Large intestine (tissue), 12 donors: Measurements from ENCODE around the gene MTCH2. TPM values are rescaled to one million over a fixed set of nuclear protein-coding genes. Genes with fewer than 3 reads are reported as not detected.
A peak's percentile ranks its signal among the peaks of the same experiment; 100 is the strongest.
"Not testable (repeated sequence)": the region's sequence is repeated elsewhere in the genome, so short reads cannot be mapped to it uniquely, and the experiment has no call there.

Experiments used
- DNase-seq, 2 donors: peaks; one replicate each; pipeline versions ENCODE4 v3.0.0 to v3.0.0-alpha.2; 2013
- H3K27ac ChIP-seq: one replicate; pipeline ENCODE4 v1.5.1; 2013; ENCODE audit warnings: low read length
- H3K27me3 ChIP-seq: 2 replicates; pipeline ENCODE4 v1.6.1; 2013; ENCODE audit warnings: low read length; ENCODE audit not compliant: control insufficient read depth, insufficient read depth
- H3K36me3 ChIP-seq: 2 replicates; pipeline ENCODE4 v1.6.1; 2013; ENCODE audit warnings: low read length; ENCODE audit not compliant: control insufficient read depth, insufficient read depth
- H3K4me1 ChIP-seq: one replicate; pipeline ENCODE4 v1.6.1; 2013; ENCODE audit warnings: low read length; ENCODE audit not compliant: control insufficient read depth, insufficient read depth
- H3K4me3 ChIP-seq: one replicate; pipeline ENCODE4 v1.5.1; 2013; ENCODE audit warnings: low read length
- H3K9me3 ChIP-seq: one replicate; pipeline ENCODE4 v1.6.1; 2013; ENCODE audit warnings: mild to moderate bottlenecking, low read depth, low read length, moderate library complexity; ENCODE audit not compliant: control insufficient read depth
- WGBS: methylation state at CpG from one replicate; pipeline ENCODE4 v1.1.5; 2013; ENCODE audit warnings: low lambda C conversion rate; ENCODE audit not compliant: insufficient coverage; 5-methylcytosine and 5-hydroxymethylcytosine counted together
- long read RNA-seq, 11 donors: transcript quantifications; one replicate each; lab custom pipeline, GENCODE V29; 2026
- polyA plus RNA-seq: library from polyadenylated mRNA; unstranded; fragments of 120-200 nt; gene quantifications from one replicate; pipeline ENCODE4 v1.2.1, GENCODE V29; 2013

Gene MTCH2
- polyA plus RNA-seq = 102 TPM
- long read RNA-seq, donor 1, transcript MTCH2-201 (13 exons, 2,587 nt) = major isoform, 30 of 30 reads
- long read RNA-seq, donor 1, partial matches to known transcripts = 0 of 30 reads
- long read RNA-seq, donor 1, other reads (novel, unspliced or antisense) = 0 of 30 reads
- long read RNA-seq, donor 2, transcript MTCH2-201 (13 exons, 2,587 nt) = major isoform, 63 of 136 reads
- long read RNA-seq, donor 2, partial matches to known transcripts = 69 of 136 reads
- long read RNA-seq, donor 2, other reads (novel, unspliced or antisense) = 0 of 136 reads
- long read RNA-seq, donor 3 = 0 reads
- long read RNA-seq, donor 4, transcript MTCH2-201 (13 exons, 2,587 nt) = major isoform, 6 of 6 reads
- long read RNA-seq, donor 4, partial matches to known transcripts = 0 of 6 reads
- long read RNA-seq, donor 4, other reads (novel, unspliced or antisense) = 0 of 6 reads
- long read RNA-seq, donor 5, transcript MTCH2-201 (13 exons, 2,587 nt) = major isoform, 21 of 34 reads
- long read RNA-seq, donor 5, partial matches to known transcripts = 12 of 34 reads
- long read RNA-seq, donor 5, other reads (novel, unspliced or antisense) = 0 of 34 reads
- long read RNA-seq, donor 6, transcript MTCH2-201 (13 exons, 2,587 nt) = major isoform, 35 of 101 reads
- long read RNA-seq, donor 6, partial matches to known transcripts = 63 of 101 reads
- long read RNA-seq, donor 6, other reads (novel, unspliced or antisense) = 0 of 101 reads
- long read RNA-seq, donor 7, transcript MTCH2-201 (13 exons, 2,587 nt) = major isoform, 21 of 39 reads
- long read RNA-seq, donor 7, partial matches to known transcripts = 15 of 39 reads
- long read RNA-seq, donor 7, other reads (novel, unspliced or antisense) = 0 of 39 reads
- long read RNA-seq, donor 8, transcript MTCH2-205 (5 exons, 811 nt) = minor isoform, 5 of 83 reads
- long read RNA-seq, donor 8, transcript MTCH2-201 (13 exons, 2,587 nt) = major isoform, 56 of 83 reads
- long read RNA-seq, donor 8, partial matches to known transcripts = 22 of 83 reads
- long read RNA-seq, donor 8, other reads (novel, unspliced or antisense) = 0 of 83 reads
- long read RNA-seq, donor 9, transcript MTCH2-201 (13 exons, 2,587 nt) = major isoform, 39 of 52 reads
- long read RNA-seq, donor 9, partial matches to known transcripts = 13 of 52 reads
- long read RNA-seq, donor 9, other reads (novel, unspliced or antisense) = 0 of 52 reads
- long read RNA-seq, donor 10, transcript MTCH2-201 (13 exons, 2,587 nt) = major isoform, 23 of 83 reads
- long read RNA-seq, donor 10, partial matches to known transcripts = 57 of 83 reads
- long read RNA-seq, donor 10, other reads (novel, unspliced or antisense) = 0 of 83 reads
- long read RNA-seq, donor 11, transcript MTCH2-201 (13 exons, 2,587 nt) = major isoform, 31 of 43 reads
- long read RNA-seq, donor 11, partial matches to known transcripts = 11 of 43 reads
- long read RNA-seq, donor 11, other reads (novel, unspliced or antisense) = 0 of 43 reads

DNA sequence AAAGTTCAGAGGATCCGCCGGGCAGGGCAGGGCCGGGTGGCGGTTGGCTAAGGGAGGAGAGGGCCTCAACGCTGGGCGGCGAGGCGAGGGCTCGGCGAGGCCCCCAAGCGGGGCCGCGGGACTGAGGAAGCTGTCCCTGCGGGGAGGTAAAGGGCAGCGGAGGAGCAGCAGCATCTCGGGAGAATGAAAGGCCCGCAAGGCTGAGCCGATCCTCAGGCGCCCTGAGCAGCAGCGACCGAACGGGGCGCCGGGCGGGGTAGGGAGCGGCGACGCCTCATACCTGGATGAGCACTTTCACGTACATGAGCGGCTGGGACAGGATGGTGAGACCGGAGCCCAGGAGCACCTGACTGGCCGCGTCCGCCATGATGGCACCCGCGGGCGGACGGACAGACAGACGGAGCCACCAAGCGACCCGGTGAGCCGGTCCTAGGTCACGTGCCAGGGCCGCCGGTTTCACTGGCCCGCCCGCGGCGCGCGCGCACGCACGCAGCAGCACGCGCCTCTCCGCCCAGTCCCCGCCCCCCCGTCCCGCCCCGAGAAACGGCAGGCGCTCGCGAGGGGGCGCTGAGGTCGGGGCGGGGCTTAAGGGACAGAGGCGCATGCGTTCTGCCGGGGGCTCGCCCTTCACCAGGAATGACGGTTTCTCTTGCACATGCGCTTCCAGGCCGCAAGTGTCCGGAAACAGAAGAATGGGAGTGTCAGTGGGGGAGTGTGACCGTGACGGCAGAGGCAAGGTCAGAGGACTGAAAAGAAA, at the start of gene MTCH2:
Gene MTCH2 (minus strand): TSS at position 461 of the 757 bp plus-strand sequence. CDS start 94 bp downstream, at position 367.
- H3K36me3 ChIP-seq = peaks cover 7% of the 10 kb centered on the region
- no peaks in the 10 kb centered on the region for H3K9me3 ChIP-seq
- WGBS = no CpG with 5 or more reads among the region's 78 CpGs
- peak within 1 kb of the TSS; percentile 98 for H3K27ac ChIP-seq
- H3K4me3 ChIP-seq = peak within 1 kb of the TSS; percentile 91
- H3K27me3 ChIP-seq = no peaks in the 10 kb centered on the region
- peak; percentile 98 to 99 for DNase-seq
- H3K4me1 ChIP-seq = peaks cover 6% of the 10 kb centered on the region

GRCh38 chr11:47691979-47692378, 49.6 kb upstream of the MTCH2 start:
- no peak for DNase-seq
- H3K27ac ChIP-seq = no peak overlapping the region
- no CpG with 5 or more reads among the region's 2 CpGs for WGBS

DNA sequence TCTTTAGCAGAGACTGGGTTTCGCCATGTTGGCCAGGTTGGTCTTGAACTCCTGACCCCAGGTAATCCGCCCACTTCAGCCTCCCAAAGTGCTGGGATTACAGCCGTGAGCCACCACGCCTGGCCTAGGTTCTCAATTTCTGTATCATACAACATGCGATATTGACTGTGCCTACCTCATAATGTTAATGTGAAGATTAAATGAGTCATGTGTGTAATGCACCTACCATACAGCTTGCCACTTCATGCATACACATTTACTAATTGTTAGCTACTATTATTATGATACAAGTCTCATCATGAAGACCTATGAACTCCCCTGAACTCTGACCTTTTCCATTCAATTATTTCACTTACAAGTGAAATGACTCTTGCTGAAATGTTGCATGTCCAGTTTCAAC, 47.1 kb upstream of the MTCH2 start:
- peak in 1 of 2 donors; percentile 47 for DNase-seq
- no peak overlapping the region for H3K4me3 ChIP-seq
- 60% methylated on average over 1 of the region's 5 CpGs for WGBS
- H3K9me3 ChIP-seq = no peaks in the 10 kb centered on the region
- H3K4me1 ChIP-seq = peaks cover 24% of the 10 kb centered on the region
- no peaks in the 10 kb centered on the region for H3K27me3 ChIP-seq
- H3K36me3 ChIP-seq = no peaks in the 10 kb centered on the region
- H3K27ac ChIP-seq = peak overlapping the region; percentile 72

More at GRCh38 chr11:47691979-47692378, 49.6 kb upstream of the MTCH2 start:
- peaks cover 24% of the 10 kb centered on the region for H3K4me1 ChIP-seq
- H3K9me3 ChIP-seq = no peaks in the 10 kb centered on the region
- no peak overlapping the region for H3K4me3 ChIP-seq
- no peaks in the 10 kb centered on the region for H3K27me3 ChIP-seq
- no peaks in the 10 kb centered on the region for H3K36me3 ChIP-seq

- Histone ChIP-seq H3K27me3 (no peaks in the 10 kb centered on the region), H3K36me3 (no peaks in the 10 kb centered on the region), H3K27ac (peak overlapping the region; percentile 72), H3K4me3 (no peak overlapping the region), H3K4me1 (peaks cover 24% of the 10 kb centered on the region), H3K9me3 (no peaks in the 10 kb centered on the region)
- peak; percentile 67 to 86 for DNase-seq
- WGBS = 20% methylated on average over 1 of the region's 2 CpGs
Observed at GRCh38 chr11:47688991-47689390, 46.6 kb upstream of the MTCH2 start.

GRCh38 chr11:47688111-47688510, 45.8 kb upstream of the MTCH2 start:
- Histone ChIP-seq H3K4me3 (no peak overlapping the region), H3K36me3 (no peaks in the 10 kb centered on the region), H3K4me1 (peaks cover 24% of the 10 kb centered on the region), H3K27me3 (no peaks in the 10 kb centered on the region), H3K9me3 (no peaks in the 10 kb centered on the region), H3K27ac (peak overlapping the region; percentile 72)
- peak in 1 of 2 donors; percentile 34 for DNase-seq
- 100% methylated on average over 1 of the region's 4 CpGs for WGBS

- WGBS = no CpG with 5 or more reads among the region's 3 CpGs
Observed at GRCh38 chr11:47686704-47687103, 44.3 kb upstream of the MTCH2 start.

DNA sequence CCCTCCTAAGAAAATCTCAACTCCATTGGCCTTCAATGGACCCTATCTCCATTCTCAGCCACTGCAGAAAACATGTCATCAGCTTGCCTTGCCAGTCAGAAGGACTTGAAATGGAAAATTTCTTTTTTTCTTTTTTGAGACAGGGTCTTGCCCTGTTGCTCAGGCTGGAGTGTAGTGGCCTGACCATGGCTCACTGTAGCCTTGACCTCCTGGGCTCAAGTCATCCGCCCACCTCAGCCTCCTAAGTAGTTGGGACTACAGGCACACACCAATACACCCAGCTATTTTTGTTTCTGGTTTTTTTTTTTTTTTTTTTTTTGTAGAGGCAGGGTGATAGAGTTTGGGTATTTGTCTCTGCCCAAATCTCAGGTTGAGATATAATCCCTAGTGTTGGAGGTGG, 43.8 kb upstream of the MTCH2 start:
- no peak overlapping the region for H3K27ac ChIP-seq
- no peak for DNase-seq
- WGBS = no CpG with 5 or more reads among the region's 1 CpG
- no peaks in the 10 kb centered on the region for H3K9me3 ChIP-seq
- no peaks in the 10 kb centered on the region for H3K36me3 ChIP-seq
- no peaks in the 10 kb centered on the region for H3K27me3 ChIP-seq
- peaks cover 32% of the 10 kb centered on the region for H3K4me1 ChIP-seq
- no peak overlapping the region for H3K4me3 ChIP-seq

More at GRCh38 chr11:47686704-47687103, 44.3 kb upstream of the MTCH2 start:
- not testable (repeated sequence) for DNase-seq, H3K36me3 ChIP-seq, H3K27me3 ChIP-seq, H3K4me3 ChIP-seq, H3K27ac ChIP-seq, H3K9me3 ChIP-seq
- peaks cover 32% of the 10 kb centered on the region for H3K4me1 ChIP-seq

DNA sequence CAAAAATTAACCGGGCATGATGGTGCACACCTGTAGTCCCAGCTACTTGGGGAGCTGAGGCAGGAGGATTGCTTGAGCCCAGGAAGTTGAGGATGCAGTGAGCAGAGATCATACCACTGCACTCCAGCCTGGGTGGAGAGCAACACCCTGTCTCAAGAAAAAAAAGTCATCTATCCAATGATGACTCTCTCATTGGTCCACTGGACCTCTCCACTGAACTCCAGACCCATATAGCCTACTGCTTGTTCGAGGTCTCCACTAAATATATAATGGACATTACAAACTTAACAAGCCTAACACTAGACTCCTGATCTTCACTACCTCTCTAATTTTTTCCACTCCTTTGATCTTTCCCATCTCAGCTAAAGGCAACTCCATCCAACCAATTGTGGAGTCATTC, 33.5 kb upstream of the MTCH2 start:
- WGBS = 100% methylated on average over 1 of the region's 2 CpGs
- no peaks in the 10 kb centered on the region for H3K9me3 ChIP-seq
- no peak overlapping the region for H3K4me3 ChIP-seq
- no peaks in the 10 kb centered on the region for H3K36me3 ChIP-seq
- DNase-seq = no peak
- no peaks in the 10 kb centered on the region for H3K4me1 ChIP-seq
- H3K27me3 ChIP-seq = no peaks in the 10 kb centered on the region
- no peak overlapping the region for H3K27ac ChIP-seq

DNA sequence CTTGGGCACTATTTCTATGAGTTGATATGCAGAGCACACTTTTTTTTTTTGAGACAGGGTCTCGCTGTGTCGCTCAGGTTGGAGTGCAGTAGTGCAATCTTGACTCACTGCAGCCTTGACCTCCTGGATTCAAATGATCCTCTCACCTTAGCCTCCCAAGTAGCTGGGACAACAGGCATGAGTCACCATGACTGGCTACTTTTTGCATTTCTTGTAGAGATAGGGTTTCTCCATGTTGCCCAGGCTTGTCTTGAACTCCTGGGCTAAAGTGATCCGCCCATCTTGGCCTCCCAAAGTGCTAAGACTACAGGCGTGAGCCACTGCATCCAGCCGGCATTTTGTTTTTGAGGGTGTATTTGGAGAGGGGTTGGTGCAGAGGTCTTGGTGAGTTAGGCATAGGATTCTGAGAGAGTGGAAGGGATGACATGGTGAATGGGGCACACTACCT, 29.9 kb upstream of the MTCH2 start:
- Histone ChIP-seq H3K27me3 (no peaks in the 10 kb centered on the region), H3K36me3 (no peaks in the 10 kb centered on the region), H3K4me3 (no peak overlapping the region), H3K9me3 (no peaks in the 10 kb centered on the region), H3K4me1 (no peaks in the 10 kb centered on the region), H3K27ac (no peak overlapping the region)
- no peak for DNase-seq
- WGBS = 100% methylated on average over 1 of the region's 5 CpGs
